Dermis microvascular lymphatic vessel endothelial cell (primary cell): ENCODE measurements around the gene BSCL2. TPM values are rescaled to one million over a fixed set of nuclear protein-coding genes. Genes with fewer than 3 reads are reported as not detected.
"Not testable (repeated sequence)": the region's sequence is repeated elsewhere in the genome, so short reads cannot be mapped to it uniquely, and the experiment has no call there.

Source experiments
- DNase-seq, 2 donors: peaks; one replicate each; pipeline versions ENCODE4 v3.0.0 to v3.0.0-alpha.2; 2010; ENCODE audit warnings: low read depth in 2 of 2
- total RNA-seq: library from RNA; depleted of rRNA; stranded (reverse); fragments of >200 nt; gene quantifications from 2 replicates; pipeline ENCODE4 v1.2.1, GENCODE V29; 2014

Gene BSCL2
- total RNA-seq, 1 donor from 2014 or later: 23.5 TPM

DNA sequence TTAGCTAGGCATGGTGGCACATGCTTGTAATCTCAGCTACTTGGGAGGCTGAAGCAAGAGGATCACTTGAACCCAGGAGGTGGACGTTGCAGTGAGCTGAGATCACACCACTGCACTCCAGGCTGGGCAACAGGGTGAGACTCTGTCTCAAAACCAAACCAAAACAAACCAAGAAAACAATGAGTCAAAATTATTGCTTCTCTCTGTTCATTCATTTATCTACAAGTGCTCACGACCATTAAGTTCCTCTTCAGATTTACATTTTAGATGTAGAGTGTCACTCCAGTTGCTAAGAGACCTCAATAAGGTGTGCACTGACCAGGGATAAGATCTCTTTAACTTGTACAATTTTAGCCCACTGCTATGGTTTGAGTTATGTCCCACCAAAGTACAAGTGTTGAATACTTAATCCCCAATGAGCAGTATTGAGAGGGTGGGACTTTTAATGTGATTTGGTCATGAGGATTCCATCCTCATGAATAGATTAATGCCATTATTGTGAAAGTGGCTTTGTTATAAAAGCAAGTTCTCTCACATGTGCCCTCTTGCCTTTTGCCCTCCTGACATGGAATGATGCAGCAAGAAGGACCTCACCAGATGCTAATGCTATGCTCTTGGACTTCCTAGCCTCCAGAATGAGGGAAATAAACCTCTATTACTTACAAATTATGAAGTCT is 12.2 kb upstream of the BSCL2 start:
- no peak for DNase-seq

DNA sequence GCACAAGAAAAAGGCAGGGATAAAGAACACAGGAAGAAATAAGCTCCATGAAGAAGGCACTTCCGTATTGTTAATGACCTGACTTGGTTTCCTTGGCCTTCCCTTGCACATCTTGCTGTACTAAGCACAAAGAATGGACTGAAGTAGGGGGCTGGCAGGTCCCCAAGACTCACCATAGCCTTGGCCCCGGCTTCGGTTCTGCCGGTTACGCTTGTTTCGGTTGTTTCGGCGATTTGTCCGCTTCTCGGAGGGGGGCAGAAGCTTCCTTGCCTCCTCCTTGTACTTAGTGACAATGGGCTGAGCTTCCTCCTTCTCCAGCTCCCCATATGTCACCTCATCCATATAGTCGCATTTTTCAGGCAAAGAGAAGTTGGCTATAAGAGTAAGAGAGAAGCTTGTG is 9.6 kb upstream of the BSCL2 start:
- DNase-seq: no peak

DNA sequence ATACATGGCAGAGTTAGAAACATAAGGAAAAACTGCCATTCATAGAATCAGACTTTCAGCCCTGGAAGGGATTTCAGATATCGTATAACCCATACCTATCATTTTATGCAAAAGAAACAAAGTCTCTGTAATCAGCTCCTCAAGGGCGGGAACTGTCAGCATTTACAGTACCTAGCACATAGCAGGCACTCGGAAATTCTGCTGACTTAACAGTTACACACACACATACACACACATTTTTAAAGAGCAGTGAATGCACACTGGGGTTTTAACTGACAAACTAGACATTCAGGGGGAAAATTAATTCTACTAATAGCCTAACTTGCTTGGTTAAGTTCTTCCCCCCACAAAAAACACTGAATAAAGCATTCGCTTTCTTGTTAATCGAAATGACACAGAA is 9.0 kb upstream of the BSCL2 start:
- DNase-seq: no peak

DNA sequence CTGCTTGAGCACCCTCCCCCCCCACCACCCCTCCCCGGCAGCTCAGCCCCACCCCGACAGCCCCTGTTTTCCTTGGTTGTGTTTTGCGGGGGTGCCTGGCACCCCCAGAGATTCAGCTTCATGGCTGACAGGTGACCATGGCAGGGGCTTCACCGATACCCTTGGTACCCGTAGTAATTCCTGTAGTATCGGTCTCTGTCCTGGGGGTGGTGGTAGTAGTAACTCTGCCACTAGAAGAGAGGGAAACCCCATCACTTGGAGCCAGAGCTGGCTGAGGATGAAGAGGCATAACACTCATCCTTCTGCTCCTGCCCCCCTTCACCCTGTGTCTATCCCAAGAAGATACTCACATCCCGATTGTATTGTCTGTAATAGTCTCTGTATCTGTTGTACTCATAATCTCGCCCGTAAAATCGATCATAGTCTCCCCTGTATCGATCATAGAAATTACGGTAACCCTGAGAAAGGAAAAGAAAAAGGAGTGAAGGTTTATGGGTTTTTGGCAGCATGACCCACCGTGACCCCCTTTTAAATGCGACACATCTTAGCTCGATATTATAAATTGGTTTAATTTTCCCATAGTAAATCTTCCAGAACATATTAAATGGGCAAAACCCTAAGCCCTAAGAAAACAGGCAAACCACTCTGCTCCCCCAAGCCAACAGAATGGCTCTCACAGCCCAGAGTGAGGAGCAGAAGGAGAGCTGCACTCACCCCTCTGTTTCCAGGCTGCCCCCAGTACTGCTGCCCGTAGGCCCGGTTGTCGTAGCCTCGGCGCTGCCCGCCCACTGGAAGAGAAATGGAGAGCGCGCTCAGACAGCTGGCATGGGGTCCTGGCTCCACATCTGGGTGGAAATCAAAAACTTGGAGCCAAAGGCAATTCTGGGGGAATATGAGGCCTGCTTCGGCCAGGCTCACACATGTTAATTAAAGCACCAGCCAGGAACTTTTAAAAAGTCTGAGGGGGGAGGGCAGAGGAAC is 8.2 kb upstream of the BSCL2 start:
- DNase-seq: no peak

DNA sequence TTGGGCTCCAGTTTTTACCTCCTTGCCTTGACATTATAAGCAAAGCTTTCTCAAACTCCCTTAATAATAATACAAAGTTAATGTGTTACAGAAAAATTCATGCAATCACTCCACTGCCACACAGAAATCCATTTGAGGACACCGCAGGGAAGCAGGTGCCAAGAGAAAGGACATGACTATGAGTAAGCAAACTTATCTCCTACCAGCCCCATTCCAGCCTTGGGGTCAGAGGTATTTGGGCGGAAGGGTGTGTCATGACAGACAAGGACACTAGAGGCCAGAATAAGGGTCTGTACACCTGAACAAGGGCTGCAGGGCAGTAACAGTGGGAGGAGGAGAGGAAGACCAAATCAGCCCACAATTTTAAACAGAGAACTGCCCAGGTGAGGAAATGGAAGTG is 6.1 kb upstream of the BSCL2 start:
- no peak for DNase-seq

DNA sequence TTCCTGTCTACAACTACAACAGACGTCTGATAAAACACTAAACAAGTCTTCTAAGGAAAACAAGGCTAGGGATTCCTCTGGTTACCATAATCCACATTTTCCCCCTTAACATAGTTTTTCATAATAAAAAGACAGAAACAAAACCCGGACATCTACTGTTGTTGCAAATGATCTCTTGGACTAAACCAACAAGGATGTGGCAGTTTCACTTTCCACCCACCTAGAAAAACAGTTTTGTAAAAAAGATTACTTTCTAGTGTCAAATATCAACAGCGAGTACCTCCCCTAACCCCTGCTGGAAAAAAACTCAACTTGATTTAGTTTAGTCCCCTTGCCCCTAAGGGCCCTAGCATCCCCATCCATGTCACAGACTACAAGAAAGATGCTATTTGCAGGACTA is 5.6 kb upstream of the BSCL2 start:
- DNase-seq: peak in 1 of 2 donors; percentile 38

DNA sequence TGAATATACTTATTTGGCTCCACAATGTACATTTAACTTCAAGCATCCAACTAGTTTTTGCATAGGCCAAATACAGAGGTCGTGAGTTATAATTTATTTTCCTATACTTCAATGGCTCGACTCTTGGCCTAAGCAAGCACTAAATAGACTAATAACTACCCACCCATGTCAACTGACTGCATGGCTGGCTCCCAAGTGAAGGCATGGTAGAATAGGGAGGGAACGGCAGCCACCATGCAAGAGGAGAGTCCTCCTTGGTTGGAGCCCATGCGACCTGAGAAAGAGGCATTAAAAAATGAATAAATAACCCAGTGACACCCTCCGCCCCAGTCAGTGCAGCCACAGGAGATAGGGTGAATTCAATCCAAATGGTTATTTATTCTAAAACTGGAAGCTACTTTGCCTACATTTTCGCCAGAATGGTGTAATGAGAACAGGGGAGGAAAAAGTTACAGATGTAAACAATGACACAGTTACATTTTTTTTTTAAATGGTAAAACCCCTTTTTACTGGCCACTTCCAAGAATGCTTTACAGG is 5.1 kb upstream of the BSCL2 start:
- no peak for DNase-seq

DNA sequence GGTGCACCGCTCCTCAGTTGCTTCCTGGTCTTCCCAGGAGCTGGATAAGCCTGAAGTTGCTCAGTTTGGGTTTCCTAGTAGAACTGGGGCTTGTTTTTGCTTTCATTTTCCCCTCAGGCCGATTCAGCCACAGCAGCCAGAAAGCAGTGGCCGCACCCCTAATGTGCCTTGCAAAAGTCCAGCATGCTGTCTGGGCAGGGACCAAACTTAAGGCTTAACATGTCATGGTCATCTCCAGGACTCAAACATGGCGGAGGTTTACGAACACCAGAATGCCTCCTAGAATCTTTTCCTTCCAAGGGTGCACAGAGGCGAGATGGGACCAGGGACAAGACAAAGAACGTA is 2.7 kb upstream of the BSCL2 start:
- DNase-seq: peak in 1 of 2 donors; percentile 32

DNA sequence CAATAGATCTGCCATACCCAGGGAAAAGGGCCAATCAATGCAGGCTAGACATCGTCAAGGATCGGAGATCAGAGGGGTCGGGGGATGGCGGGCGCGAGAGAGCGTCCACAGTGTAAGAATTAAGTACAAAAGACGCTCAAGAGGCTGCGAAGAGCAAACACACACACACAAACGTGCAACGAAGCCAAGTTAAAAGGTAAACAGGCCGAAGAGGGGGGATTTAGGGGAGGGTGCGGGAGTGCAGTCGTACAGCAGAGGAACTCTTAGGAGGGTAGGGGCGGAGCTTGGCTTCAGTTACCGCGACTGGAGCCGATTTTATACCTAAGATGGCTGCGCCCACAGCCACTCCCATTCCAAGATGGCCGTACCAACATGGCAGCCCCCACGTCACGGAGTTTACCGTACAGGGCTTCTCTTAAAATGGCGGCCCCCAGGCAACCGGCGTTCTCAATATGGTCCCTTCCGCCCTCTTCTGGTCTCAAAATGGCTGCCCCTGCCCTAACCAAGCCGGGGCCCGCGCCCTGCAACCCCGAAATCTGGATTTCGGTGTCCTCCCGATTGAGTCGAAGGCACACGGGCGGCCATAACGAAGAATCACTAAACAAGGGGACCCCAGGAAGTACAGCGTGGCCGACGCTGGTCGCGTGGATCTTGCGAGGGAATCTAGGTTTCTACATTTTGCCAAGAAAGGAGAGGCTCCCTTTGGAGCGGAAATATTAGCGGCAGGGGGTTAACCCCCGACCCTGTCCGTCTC is 2.2 kb upstream of the BSCL2 start:
- DNase-seq: peak; percentile 94 to 99

DNA sequence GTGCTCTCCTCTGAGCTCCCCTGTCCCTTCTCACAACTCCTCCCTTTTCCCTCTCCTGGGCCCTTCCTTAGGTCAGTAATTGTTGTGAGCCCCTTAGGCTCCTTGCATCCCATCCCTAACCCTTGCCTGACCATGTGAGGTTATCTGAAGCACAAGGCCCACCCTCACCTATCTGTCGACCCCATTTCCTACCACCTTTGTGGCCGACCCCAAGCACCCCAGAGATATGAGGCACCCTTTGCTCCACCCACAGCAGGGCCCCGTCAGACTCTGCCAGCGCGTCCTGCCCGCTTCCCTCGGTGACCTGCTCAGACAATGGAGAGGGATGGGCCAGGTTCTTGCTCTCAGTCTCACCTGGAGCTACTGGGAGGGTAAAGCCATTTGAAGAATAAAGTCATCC is 1.6 kb upstream of the BSCL2 start:
- DNase-seq: peak in 1 of 2 donors; percentile 25

DNA sequence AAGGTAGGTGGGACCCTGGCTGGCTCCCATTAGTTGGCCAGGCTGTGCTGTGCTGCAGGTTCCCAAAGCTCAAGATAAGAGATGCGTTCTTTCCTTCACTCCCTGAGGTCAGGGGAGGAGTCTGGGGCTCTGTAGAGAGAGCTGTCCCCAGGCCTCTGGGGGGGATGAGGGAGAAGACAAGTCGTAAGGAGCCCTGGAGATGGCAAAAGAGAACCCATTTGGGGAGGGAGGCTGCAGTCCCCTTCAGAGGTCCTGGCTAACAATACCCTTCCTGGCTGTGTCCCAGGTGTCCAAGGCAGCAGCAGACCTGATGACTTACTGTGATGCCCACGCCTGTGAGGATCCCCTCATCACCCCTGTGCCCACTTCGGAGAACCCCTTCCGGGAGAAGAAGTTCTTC is 1.2 kb upstream of the BSCL2 start:
- no peak for DNase-seq

DNA sequence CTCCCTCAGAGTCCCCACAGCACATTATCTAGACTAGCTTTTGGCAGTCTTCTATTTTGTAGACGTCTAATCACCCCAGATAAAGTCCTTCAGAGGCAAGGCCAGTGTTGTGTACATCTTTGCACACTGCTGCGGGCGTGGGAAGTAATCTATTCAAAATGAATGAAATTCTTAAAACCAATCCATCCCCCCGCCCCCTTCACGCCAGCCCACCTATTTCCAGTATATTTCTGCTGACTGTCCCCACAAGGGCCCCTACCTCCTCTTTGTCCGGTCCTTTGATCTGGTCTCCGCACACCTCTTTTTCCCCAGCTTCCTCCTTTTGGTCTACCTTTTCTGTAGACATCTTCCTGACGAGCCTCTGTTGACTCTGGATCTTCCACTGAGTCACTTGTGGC is 375 bp downstream of the BSCL2 start:
- no peak for DNase-seq

DNA sequence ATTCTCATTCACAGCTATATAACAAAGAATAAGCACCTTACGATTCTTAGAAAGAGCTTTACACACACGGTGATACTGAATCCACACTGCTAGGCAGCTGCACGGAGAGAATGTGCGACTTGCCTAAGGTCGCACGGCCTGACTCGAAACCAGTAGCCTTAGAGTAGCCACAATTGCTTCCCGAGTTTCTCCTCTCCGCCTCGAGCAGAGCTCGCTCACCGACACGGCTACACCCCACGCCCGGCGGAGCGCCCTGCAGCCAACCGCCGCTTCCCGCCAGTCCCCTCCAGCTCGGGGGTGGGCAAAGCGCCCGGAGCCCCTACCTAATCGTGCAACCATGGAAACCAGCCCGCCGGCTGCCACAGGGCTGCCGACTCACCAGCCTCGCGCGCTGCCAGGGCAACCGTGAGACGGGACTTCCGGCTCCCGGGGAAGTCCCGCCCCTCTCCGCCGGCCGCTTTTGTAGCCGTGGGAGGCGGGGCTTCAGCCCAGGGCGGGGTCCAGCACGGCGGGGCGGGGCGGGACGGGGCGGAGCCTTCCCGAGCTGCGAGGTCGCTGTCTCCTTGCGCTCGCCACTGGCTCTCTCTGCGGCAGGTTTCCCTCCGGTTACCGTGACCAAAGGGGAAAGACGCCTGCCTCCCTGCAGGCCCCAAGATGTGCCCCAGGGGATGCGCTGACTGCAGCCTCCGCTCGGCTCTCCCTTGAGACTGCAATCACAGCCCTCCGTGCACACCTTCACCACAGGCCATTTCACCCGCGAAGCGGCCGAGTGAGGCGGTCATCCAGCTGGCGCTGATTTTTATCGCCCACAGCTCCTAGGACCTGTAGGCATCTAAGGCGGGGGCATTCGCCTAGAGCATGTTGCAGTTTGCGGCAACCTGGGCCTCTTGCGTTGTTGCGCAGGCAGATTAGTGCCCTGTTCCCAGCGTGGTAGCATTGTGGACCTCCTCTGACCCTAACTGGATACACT is 1.1 kb downstream of the BSCL2 start:
- DNase-seq: peak; percentile 84 to 95

DNA sequence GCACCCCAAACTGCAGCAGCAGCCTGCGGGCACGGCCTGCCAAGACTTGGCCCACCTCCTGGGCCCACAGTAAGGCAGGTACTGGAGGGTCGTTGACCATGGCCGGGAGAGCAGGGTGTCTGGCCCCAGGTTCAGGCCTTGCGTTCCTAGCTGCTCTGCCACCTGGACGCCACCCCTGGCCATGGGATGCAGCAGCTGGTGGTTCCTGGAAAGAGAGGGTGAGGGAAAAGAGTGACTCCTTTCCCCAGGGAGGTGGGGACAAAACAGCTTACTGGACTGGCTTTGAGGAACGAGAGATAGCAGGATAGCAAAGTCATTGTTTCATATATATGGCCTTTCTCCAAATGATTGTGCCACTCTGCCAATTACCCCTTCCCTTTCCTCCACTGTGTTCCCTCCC is 1.8 kb downstream of the BSCL2 start:
- DNase-seq: peak in 1 of 2 donors; percentile 13

DNA sequence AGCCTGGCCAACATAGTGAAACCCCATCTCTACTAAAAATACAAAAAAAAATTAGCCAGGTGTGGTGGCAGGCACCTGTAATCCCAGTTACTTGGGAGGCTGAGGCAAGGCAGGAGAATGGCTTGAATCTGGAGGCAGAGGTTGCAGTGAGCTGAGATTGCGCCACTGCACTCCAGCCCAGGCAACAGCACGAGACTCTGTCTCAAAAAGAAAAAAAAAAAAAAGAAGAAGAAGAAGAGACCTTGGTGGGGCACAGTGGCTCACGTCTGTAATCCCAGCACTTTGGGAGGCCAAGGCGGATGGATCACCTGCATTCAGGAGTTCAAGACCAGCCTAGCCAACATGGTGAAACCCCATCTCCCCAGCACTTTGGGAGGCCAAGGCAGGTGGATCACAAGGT is 3.3 kb downstream of the BSCL2 start:
- not testable (repeated sequence) for DNase-seq

DNA sequence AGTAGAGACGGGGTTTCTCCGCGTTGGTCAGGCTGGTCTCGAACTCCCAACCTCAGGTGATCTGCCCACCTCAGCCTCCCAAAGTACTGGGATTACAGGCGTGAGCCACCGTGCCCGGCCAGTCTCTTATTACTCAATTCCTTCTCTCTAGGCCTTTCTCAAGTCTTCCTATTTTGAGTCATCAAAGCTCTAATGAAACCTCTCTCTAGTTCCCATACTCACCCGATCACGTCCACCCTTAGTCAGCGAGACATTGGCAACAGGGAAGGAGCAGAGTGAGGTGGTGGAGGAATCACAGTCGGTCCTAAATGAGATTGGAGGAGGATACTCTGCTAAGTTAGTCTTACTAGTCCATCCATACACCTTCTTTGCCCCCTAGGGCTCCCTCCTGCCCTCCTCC is 5.0 kb downstream of the BSCL2 start:
- DNase-seq: no peak

DNA sequence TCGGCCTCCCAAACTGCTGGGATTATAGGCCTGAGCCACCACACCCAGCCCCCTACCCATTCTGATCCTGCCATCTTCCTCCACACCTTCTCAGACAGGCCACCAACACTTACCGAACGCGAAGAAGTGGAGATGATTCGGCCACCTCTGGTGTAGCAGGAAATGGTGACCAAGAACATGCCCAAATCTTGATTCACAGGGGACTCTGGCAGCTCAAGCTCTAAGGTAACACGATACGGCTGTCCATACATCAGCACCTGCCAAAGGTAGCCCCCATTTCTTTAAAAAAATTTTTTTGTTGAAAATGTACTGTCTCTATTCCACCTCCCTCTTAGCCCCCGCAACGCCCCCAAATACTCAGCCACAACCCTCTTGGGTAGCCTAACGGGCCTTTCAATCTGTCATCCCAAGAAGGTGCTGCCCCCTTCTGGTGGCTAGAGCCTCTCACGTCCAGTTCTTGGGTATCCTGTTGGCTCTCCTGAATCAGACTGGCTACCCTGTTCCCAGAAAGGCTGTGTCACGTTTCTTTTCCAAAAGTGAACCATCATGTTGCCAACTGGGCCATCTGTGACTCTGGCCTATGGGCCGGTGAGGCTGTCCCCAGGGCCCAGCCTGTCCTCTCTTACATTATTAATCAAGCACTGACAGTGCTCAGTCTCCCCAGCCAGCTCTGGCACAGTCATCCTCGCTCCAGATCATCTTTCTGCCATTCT is 12.6 kb downstream of the BSCL2 start:
- peak; percentile 74 to 88 for DNase-seq

DNA sequence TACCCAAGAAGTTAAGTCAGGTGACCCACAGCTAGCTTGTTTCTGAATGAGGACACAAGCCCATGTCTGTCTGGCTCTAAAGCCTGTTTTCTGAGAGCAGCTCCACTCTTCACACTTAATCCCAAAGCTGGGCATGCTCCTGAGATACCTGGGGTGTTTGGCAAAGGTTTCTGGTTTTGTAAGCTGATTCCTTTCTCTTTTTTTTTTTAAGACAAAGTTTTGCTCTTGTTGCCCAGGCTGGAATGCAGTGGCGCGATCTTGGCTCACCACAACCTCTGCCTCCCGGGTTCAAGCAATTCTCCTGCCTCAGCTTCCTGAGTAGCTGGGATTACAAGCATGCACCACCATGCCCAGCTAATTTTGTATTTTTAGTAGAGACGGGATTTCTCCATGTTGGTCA is 13.6 kb downstream of the BSCL2 start:
- not testable (repeated sequence) for DNase-seq

DNA sequence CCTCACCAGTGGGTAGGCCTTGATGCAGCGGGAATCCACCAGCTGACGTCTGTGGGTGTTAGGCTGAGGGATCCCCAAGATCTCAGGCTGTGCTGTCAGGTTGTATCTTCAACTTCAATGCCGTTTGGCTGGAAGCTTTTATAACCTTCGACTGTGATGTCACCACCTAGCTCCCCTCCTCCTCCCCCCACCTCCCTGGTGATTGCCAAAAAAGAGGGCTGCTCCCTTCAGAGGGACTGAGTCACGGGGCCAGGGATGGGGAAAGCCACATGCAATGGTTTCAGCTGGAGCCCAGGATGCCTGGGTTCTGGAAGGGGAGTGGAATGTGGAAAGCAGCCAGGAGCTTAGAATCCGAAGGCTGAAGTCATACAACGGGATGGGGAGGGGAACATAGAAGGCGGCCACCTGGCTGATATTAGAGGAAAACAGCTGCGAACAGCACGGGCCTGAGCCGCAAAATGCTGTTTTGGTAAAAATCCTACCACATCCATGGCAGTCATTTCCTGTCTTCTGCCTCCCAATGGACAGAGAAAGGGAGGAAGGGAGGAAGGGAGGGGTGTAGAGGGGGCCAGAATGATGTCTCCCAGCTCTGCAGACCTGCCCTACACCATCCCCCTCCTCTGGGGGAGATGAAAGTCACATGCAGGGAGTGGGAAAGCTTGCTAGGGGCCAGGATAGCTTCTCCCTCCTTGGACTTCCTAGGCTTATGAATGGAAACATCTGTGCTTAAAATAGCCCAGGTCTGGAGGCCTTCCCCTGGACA is 17.6 kb downstream of the BSCL2 start, which contains the start of gene LRRN4CL:
Gene LRRN4CL (minus strand): TSS at position 110 of the 763 bp plus-strand sequence. CDS start 1,022 bp downstream, outside the sequence.
- no peak for DNase-seq
